HepG2 (cell line): ENCODE data around the gene CCBE1. TPM values are rescaled to one million over a fixed set of nuclear protein-coding genes. Genes with fewer than 3 reads are reported as not detected.
A peak's percentile ranks its signal among the peaks of the same experiment; 100 is the strongest.

Experiments used
- ATAC-seq: fragments of 200-7000 bp; cut with Tn5 transposase; 3 replicates; pipeline ENCODE4 v1.9.1; 2020; ENCODE audit warnings: mild to moderate bottlenecking, moderate library complexity
- BruUV-seq: library from RNA; stranded (reverse); fragments of 400-500 nt; replicated peaks from 2 replicates; lab custom pipeline; 2021; lab: Mats Ljungman, UMichigan
- CTCF ChIA-PET: fragments of 300-600 bp; formaldehyde crosslinking; extraction: SDS; loops from one replicate; lab custom pipeline; 2021; ENCODE audit warnings: low total read pairs, inconsistent platforms, low intra/inter-chr PET ratio; lab: Yijun Ruan, JAX
- POLR2A ChIA-PET: fragments of 350-600 bp; sonication (Branson Sonifier 250); formaldehyde crosslinking; loops from one replicate; lab custom pipeline; 2020; ENCODE audit warnings: antibody characterized with exemption, inconsistent platforms; lab: Yijun Ruan, JAX
- DNase-seq: peaks from one replicate; pipeline ENCODE4 v3.0.0-alpha.2; 2015; ENCODE audit warnings: low spot score
- FAIRE-seq: peaks from 3 replicates; lab custom pipeline; 2011; peaks lifted over from hg19 to GRCh38; lab: Jason Lieb, UNC
- H2AFZ ChIP-seq: one replicate; pipeline ENCODE4 v1.6.1; 2011; ENCODE audit warnings: low read length, inconsistent platforms
- H3K27ac ChIP-seq: fragments of 300-600 bp; 3 replicates; pipeline ENCODE4 v1.8.0; 2011; ENCODE audit warnings: mixed run types, mild to moderate bottlenecking, mixed read lengths, low read length, inconsistent platforms; ENCODE audit not compliant: insufficient read depth; ENCODE audit errors: extremely low read length
- H3K27me3 ChIP-seq, 2 experiments: fragments of 200-600 bp in 1 of 2; 2 replicates in 1 of 2; 3 replicates in 1 of 2; pipeline versions ENCODE4 v1.6.0 to v1.8.0; 2011; ENCODE audit warnings: low read length in 2 of 2, mild to moderate bottlenecking in 2 of 2, moderate library complexity in 2 of 2, inconsistent platforms in 1 of 2; ENCODE audit not compliant: insufficient read depth in 2 of 2, control insufficient read depth in 1 of 2
- H3K36me3 ChIP-seq, 2 experiments: fragments of 200-600 bp in 1 of 2; replicated peaks in 1 of 2; 2 replicates in 1 of 2; 3 replicates in 1 of 2; pipeline versions ENCODE4 v1.5.1 to v1.8.0; 2011; ENCODE audit warnings: low read length in 2 of 2, inconsistent platforms in 1 of 2; ENCODE audit not compliant: insufficient read depth in 2 of 2, control insufficient read depth in 1 of 2
- H3K4me1 ChIP-seq: 2 replicates; pipeline ENCODE4 v1.5.1; 2012; ENCODE audit warnings: low read length, inconsistent platforms; ENCODE audit not compliant: insufficient read depth
- H3K4me2 ChIP-seq: 2 replicates; pipeline ENCODE4 v1.6.0; 2011; ENCODE audit warnings: low read depth, low read length, inconsistent platforms
- H3K4me3 ChIP-seq, 3 experiments: fragments of 200-600 bp in 1 of 3; sonication (generic), shearing (Covaris generic) in 1 of 3; replicated peaks in 1 of 3; 2 replicates each; pipeline ENCODE4 v1.5.1; 2011 to 2016; ENCODE audit warnings: low read length in 3 of 3, inconsistent platforms in 2 of 3, low read depth in 2 of 3, mild to moderate bottlenecking in 2 of 3, control low read depth in 1 of 3, mixed read lengths in 1 of 3; ENCODE audit not compliant: insufficient read depth in 1 of 3
- H3K79me2 ChIP-seq: one replicate; pipeline ENCODE4 v1.6.1; 2011; ENCODE audit warnings: low read length, inconsistent platforms; ENCODE audit not compliant: insufficient read depth
- H3K9ac ChIP-seq: 2 replicates; pipeline ENCODE4 v1.6.0; 2011; ENCODE audit warnings: mild to moderate bottlenecking, low read depth, low read length, inconsistent platforms; ENCODE audit not compliant: insufficient read depth
- H3K9me3 ChIP-seq: 2 replicates; pipeline ENCODE4 v1.5.1; 2012; ENCODE audit warnings: mild to moderate bottlenecking, low read length
- H4K20me1 ChIP-seq: 2 replicates; pipeline ENCODE4 v1.6.0; 2011; ENCODE audit warnings: inconsistent platforms, mild to moderate bottlenecking, low read length, moderate library complexity; ENCODE audit not compliant: insufficient read depth
- ATF7-NPFF ChIP-seq: sonication (generic); formaldehyde crosslinking; IDR thresholded peaks from 2 replicates; pipeline ENCODE4 v1.8.1; 2023; ENCODE audit warnings: mild to moderate bottlenecking, low read depth, missing genetic modification reagents, moderate library complexity
- BCL3 ChIP-seq: sonication (generic); formaldehyde crosslinking; IDR thresholded peaks from 2 replicates; pipeline ENCODE4 v1.5.1; 2020; ENCODE audit warnings: mild to moderate bottlenecking, missing genetic modification reagents, moderate library complexity
- FOSL1 ChIP-seq: sonication (generic); formaldehyde crosslinking; IDR thresholded peaks from 2 replicates; pipeline ENCODE4 v1.9.0; 2021; ENCODE audit warnings: missing genetic modification reagents, borderline replicate concordance
- GRHL1 ChIP-seq: sonication (generic); formaldehyde crosslinking; conservative IDR thresholded peaks from 2 replicates; pipeline ENCODE4 v1.8.0; 2022; ENCODE audit warnings: missing genetic modification reagents
- HMGA1 ChIP-seq: sonication (generic); formaldehyde crosslinking; conservative IDR thresholded peaks from 2 replicates; pipeline ENCODE4 v1.4.0; 2020; ENCODE audit warnings: missing genetic modification reagents
- HNRNPH1 ChIP-seq: fragments of 200-400 bp; formaldehyde crosslinking; optimal IDR thresholded peaks from 2 replicates; pipeline ENCODE3; 2017; ENCODE audit warnings: mild to moderate bottlenecking, low read depth, low read length
- IKZF4 ChIP-seq: sonication (generic); formaldehyde crosslinking; IDR thresholded peaks from 2 replicates; pipeline ENCODE4 v1.5.1; 2020; ENCODE audit warnings: borderline replicate concordance, mild to moderate bottlenecking, low read depth, missing genetic modification reagents; ENCODE audit errors: not compliant biosample characterization
- RAD51 ChIP-seq: fragments of 450-650 bp; IDR thresholded peaks from 2 replicates; pipeline ENCODE4 v1.6.1; 2016; ENCODE audit warnings: borderline replicate concordance
- TAF15 ChIP-seq: fragments of 200-400 bp; formaldehyde crosslinking; IDR thresholded peaks from one replicate; pipeline ENCODE4 v1.6.1; 2018; ENCODE audit warnings: mild to moderate bottlenecking, low read depth, low read length; ENCODE audit not compliant: poor library complexity, severe bottlenecking
- TFDP1 ChIP-seq: IDR thresholded peaks from 2 replicates; pipeline ENCODE4 v1.6.1; 2016; ENCODE audit warnings: missing compliant biosample characterization, missing genetic modification reagents, borderline replicate concordance
- TRIM24 ChIP-seq: sonication (generic); formaldehyde crosslinking; IDR thresholded peaks from 2 replicates; pipeline ENCODE4 v1.8.0; 2022; ENCODE audit warnings: mild to moderate bottlenecking, missing genetic modification reagents
- WIZ ChIP-seq: sonication (generic); formaldehyde crosslinking; IDR thresholded peaks from 2 replicates; pipeline ENCODE4 v1.5.1; 2020; ENCODE audit warnings: mild to moderate bottlenecking, missing genetic modification reagents
- ZMYM2 ChIP-seq: sonication (generic); formaldehyde crosslinking; IDR thresholded peaks from 2 replicates; pipeline ENCODE4 v1.8.0; 2022; ENCODE audit warnings: mild to moderate bottlenecking, missing genetic modification reagents
- ZNF260 ChIP-seq: sonication (generic); formaldehyde crosslinking; IDR thresholded peaks from 2 replicates; pipeline ENCODE4 v1.4.0; 2020; ENCODE audit warnings: missing genetic modification reagents, low read depth, mild to moderate bottlenecking, borderline replicate concordance
- ZNF589 ChIP-seq: sonication (generic); formaldehyde crosslinking; conservative IDR thresholded peaks from 2 replicates; pipeline ENCODE4 v1.8.0; 2022; ENCODE audit warnings: mild to moderate bottlenecking, moderate library complexity, missing genetic modification reagents
- ZNF704 ChIP-seq: sonication (generic); formaldehyde crosslinking; IDR thresholded peaks from 2 replicates; pipeline ENCODE4 v1.8.1; 2023; ENCODE audit warnings: mild to moderate bottlenecking, inconsistent platforms, moderate library complexity, missing genetic modification reagents, borderline replicate concordance
- ZNF839 ChIP-seq: sonication (generic); formaldehyde crosslinking; IDR thresholded peaks from 2 replicates; pipeline ENCODE4 v1.4.0; 2020; ENCODE audit warnings: missing genetic modification reagents, mild to moderate bottlenecking, borderline replicate concordance
- ZSCAN29 ChIP-seq: sonication (generic); formaldehyde crosslinking; conservative IDR thresholded peaks from 2 replicates; pipeline ENCODE4 v1.4.0; 2020; ENCODE audit warnings: mild to moderate bottlenecking, missing genetic modification reagents
- WGBS: methylation state at CpG from one replicate; pipeline ENCODE4 v1.1.6; 2017; ENCODE audit warnings: low lambda C conversion rate; 5-methylcytosine and 5-hydroxymethylcytosine counted together
- in situ Hi-C: cut with HindIII; loops from 2 replicates; pipeline ENCODE4 v1.10.0; 2017; ENCODE audit warnings: low pct_unique_long_range_greater_than_20kb; ENCODE audit not compliant: extremely low pct_ligation_motif_present
- intact Hi-C: fragments of 100-400 bp; cut with micrococcal nuclease; formaldehyde crosslinking; loops from one replicate; pipeline ENCODE4 v1.10.0; 2022; ENCODE audit not compliant: unreplicated experiment
- polyA plus RNA-seq, 8 experiments: library from polyadenylated mRNA; depleted of rRNA in 3 of 8; stranded (reverse) in 7 of 8; unstranded in 1 of 8; fragments of >200 nt; fragmentation: Illumina TruSeq in 4 of 8; extraction: Trizol in 4 of 8; gene quantifications; 2 replicates each; pipeline versions ENCODE4 v1.2.1 to v1.2.3, GENCODE V29; 2011 to 2016; ENCODE audit warnings: low read depth in 4 of 8, missing spikeins in 1 of 8, mixed read lengths in 1 of 8; ENCODE audit not compliant: insufficient read depth in 1 of 8
- total RNA-seq, 5 experiments: library from RNA; depleted of rRNA; stranded (reverse); fragments of >200 nt; fragmentation: Illumina TruSeq; extraction: Trizol; gene quantifications; 2 replicates each; pipeline ENCODE4 v1.2.3, GENCODE V29; 2016; ENCODE audit warnings: low read depth in 1 of 5

CCBE1 gene
- total and polyA plus RNA-seq, 2 of the 13 experiments (the other 11 are each of a cell fraction or from before 2014, with no cell fraction given): not detected

DNA sequence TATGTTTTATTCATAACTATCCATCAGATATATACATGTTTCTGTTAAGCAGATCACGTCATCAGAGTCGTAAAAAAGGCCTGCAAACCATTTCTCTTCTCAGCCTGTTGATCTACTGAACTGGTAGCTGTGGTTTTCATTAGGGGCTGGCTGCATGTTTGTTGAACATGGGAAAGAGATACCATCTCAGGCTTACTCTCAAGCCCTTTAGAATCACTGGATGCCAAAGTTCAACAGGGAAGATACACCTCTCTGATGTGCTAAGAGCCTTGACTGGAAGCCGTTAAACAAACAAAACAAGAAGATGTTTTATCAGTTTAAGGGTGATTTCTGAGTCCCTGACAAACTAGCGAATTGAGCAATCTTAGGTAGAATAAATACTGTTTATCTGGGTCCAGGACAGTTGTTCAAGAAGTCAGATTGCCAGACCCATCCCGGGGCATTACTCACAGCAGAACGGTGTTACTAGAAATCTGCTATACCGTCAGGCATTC, 243.7 kb downstream of the CCBE1 start (continued):
- no peak for TF ChIP-seq ATF7-NPFF
- no peak for TF ChIP-seq ZSCAN29
- TF ChIP-seq TRIM24 (CRISPR knock-in tag): no peak
- no peak for TF ChIP-seq TAF15
- no peak; the same call in 1 of the 2 replicates for TF ChIP-seq TFDP1 (CRISPR knock-in tag)
- no peak for TF ChIP-seq ZNF704
- no peak for TF ChIP-seq RAD51
- no peak for TF ChIP-seq HNRNPH1
- TF ChIP-seq ZMYM2 (CRISPR knock-in tag): no peak

GRCh38 chr18:59451963-59452362, 245.3 kb downstream of the CCBE1 start:
- POLR2A ChIA-PET: no interaction called here
- Histone ChIP-seq H4K20me1 (no peaks in the 10 kb centered on the region), H3K4me3 (no peak overlapping the region), H3K4me1 (peaks cover 40% of the 10 kb centered on the region), H3K9ac (no peak overlapping the region), H3K36me3 (no peaks in the 10 kb centered on the region), H3K79me2 (no peaks in the 10 kb centered on the region), H3K9me3 (no peaks in the 10 kb centered on the region), H3K27ac (no peak overlapping the region), H2AFZ (no peak overlapping the region), H3K4me2 (no peak overlapping the region), H3K27me3 (peaks cover 5 to 57% of the 10 kb centered on the region in 2 experiments; a peak in 3 of 5 replicates)
- peak; percentile 18 for DNase-seq
- FAIRE-seq: no peak
- intact Hi-C loops (loop anchor here (2.0 to 10.0 kb wide), 2 partner anchors 65 to 163 kb away; no protein-coding TSS in a partner anchor), in situ Hi-C loops (loop anchor here (10.0 to 25.0 kb wide), 2 partner anchors 185 to 373 kb away; no protein-coding TSS in a partner anchor)
- BruUV-seq: no TSS peak
- no peak for ATAC-seq
- CTCF ChIA-PET: no interaction called here
- WGBS: 4% methylated on average over 5 of the region's 6 CpGs
- no peak for TF ChIP-seq GRHL1 (CRISPR knock-in tag)
- TF ChIP-seq WIZ (CRISPR knock-in tag): no peak
- no peak for TF ChIP-seq FOSL1 (CRISPR knock-in tag)
- no peak for TF ChIP-seq BCL3
- TF ChIP-seq HMGA1 (CRISPR knock-in tag): no peak
- no peak for TF ChIP-seq ZNF589
- no peak for TF ChIP-seq IKZF4 (CRISPR knock-in tag)
- TF ChIP-seq ZNF839 (CRISPR knock-in tag): no peak
- TF ChIP-seq ZNF260: no peak
